Mesenchymal stem cell (in vitro differentiated cells and primary cell): ENCODE data around the gene HK1.

Experiments
- DNase-seq: peaks from one replicate; pipeline ENCODE4 v3.0.0-alpha.2; 2013
- H2AFZ ChIP-seq: one replicate; pipeline ENCODE4 v1.6.1; 2013; ENCODE audit warnings: low read depth, mild to moderate bottlenecking, control low read depth, inconsistent platforms, low read length, moderate library complexity
- H2AK5ac ChIP-seq: 2 replicates; pipeline ENCODE4 v1.6.1; 2013; ENCODE audit warnings: low read length, moderate library complexity, mild to moderate bottlenecking, inconsistent platforms; ENCODE audit not compliant: severe bottlenecking
- H2BK120ac ChIP-seq: one replicate; pipeline ENCODE4 v1.6.1; 2013; ENCODE audit warnings: low read depth, mild to moderate bottlenecking, inconsistent platforms, low read length, moderate library complexity
- H2BK12ac ChIP-seq, 2 experiments: one replicate each; pipeline ENCODE4 v1.6.1; 2013; ENCODE audit warnings: inconsistent platforms in 2 of 2, low read length in 2 of 2, mild to moderate bottlenecking in 2 of 2, moderate library complexity in 2 of 2, control low read depth in 1 of 2
- H2BK15ac ChIP-seq: one replicate; pipeline ENCODE4 v1.6.1; 2013; ENCODE audit warnings: mild to moderate bottlenecking, low read depth, inconsistent platforms; ENCODE audit not compliant: poor library complexity, severe bottlenecking
- H2BK5ac ChIP-seq: 2 replicates; pipeline ENCODE4 v1.6.1; 2013; ENCODE audit warnings: low read depth, mild to moderate bottlenecking, low read length, control low read depth, inconsistent platforms; ENCODE audit not compliant: poor library complexity, severe bottlenecking
- H3K14ac ChIP-seq, 2 experiments: one replicate each; pipeline ENCODE4 v1.6.1; 2013; ENCODE audit warnings: inconsistent platforms in 2 of 2, low read length in 2 of 2, control low read depth in 1 of 2, mild to moderate bottlenecking in 1 of 2, moderate library complexity in 1 of 2
- H3K18ac ChIP-seq, 2 experiments: one replicate each; pipeline ENCODE4 v1.6.1; 2013; ENCODE audit warnings: inconsistent platforms in 2 of 2, low read length in 2 of 2, control low read depth in 1 of 2, low read depth in 1 of 2, mild to moderate bottlenecking in 1 of 2
- H3K23ac ChIP-seq, 2 experiments: one replicate each; pipeline ENCODE4 v1.6.1; 2013; ENCODE audit warnings: inconsistent platforms in 2 of 2, low read length in 2 of 2, mild to moderate bottlenecking in 2 of 2, moderate library complexity in 2 of 2, control low read depth in 1 of 2
- H3K27ac ChIP-seq: 2 replicates; pipeline ENCODE4 v1.5.1; 2013; ENCODE audit warnings: mild to moderate bottlenecking, moderate library complexity, low read length, control low read depth, inconsistent platforms; ENCODE audit not compliant: poor library complexity, severe bottlenecking
- H3K27me3 ChIP-seq, 2 experiments: 2 replicates each; pipeline versions ENCODE4 v1.6.1 to v1.7.0; 2013; ENCODE audit warnings: low read length in 2 of 2, mild to moderate bottlenecking in 2 of 2, moderate library complexity in 2 of 2, control low read depth in 1 of 2, inconsistent platforms in 1 of 2; ENCODE audit not compliant: control insufficient read depth in 1 of 2, insufficient read depth in 1 of 2
- H3K36me3 ChIP-seq, 2 experiments: 2 replicates each; pipeline versions ENCODE4 v1.6.1 to v1.7.0; 2013; ENCODE audit warnings: low read length in 2 of 2, control low read depth in 1 of 2, inconsistent platforms in 1 of 2, low read depth in 1 of 2, mild to moderate bottlenecking in 1 of 2; ENCODE audit not compliant: insufficient read depth in 2 of 2, control insufficient read depth in 1 of 2
- H3K4ac ChIP-seq, 2 experiments: one replicate each; pipeline ENCODE4 v1.6.1; 2013; ENCODE audit warnings: inconsistent platforms in 2 of 2, low read length in 2 of 2, mild to moderate bottlenecking in 2 of 2, moderate library complexity in 2 of 2, control low read depth in 1 of 2, low read depth in 1 of 2
- H3K4me1 ChIP-seq: 2 replicates; pipeline ENCODE4 v1.6.1; 2013; ENCODE audit warnings: low read depth, low read length, control low read depth; ENCODE audit not compliant: control insufficient read depth, insufficient read depth
- H3K4me2 ChIP-seq: 2 replicates; pipeline ENCODE4 v1.6.1; 2013; ENCODE audit warnings: low read length, mild to moderate bottlenecking, inconsistent platforms; ENCODE audit not compliant: poor library complexity, severe bottlenecking
- H3K4me3 ChIP-seq, 2 experiments: 2 replicates each; pipeline versions ENCODE4 v1.5.1 to v1.7.0; 2013; ENCODE audit warnings: low read length in 2 of 2, mild to moderate bottlenecking in 2 of 2, control low read depth in 1 of 2, low read depth in 1 of 2; ENCODE audit not compliant: insufficient read depth in 1 of 2
- H3K79me1 ChIP-seq: replicated peaks from 2 replicates; pipeline ENCODE4 v1.6.1; 2013; ENCODE audit warnings: mild to moderate bottlenecking, control low read depth, low read length, inconsistent platforms; ENCODE audit not compliant: poor library complexity, severe bottlenecking
- H3K9ac ChIP-seq: 2 replicates; pipeline ENCODE4 v1.7.0; 2013; ENCODE audit warnings: mild to moderate bottlenecking, low read length, moderate library complexity
- H3K9me3 ChIP-seq: 2 replicates; pipeline ENCODE4 v1.7.0; 2013; ENCODE audit warnings: mild to moderate bottlenecking, low read length; ENCODE audit not compliant: control insufficient read depth
- H4K8ac ChIP-seq: one replicate; pipeline ENCODE4 v1.6.1; 2013; ENCODE audit warnings: inconsistent platforms, mild to moderate bottlenecking, low read length, moderate library complexity
- H4K91ac ChIP-seq: one replicate; pipeline ENCODE4 v1.6.1; 2013; ENCODE audit warnings: mild to moderate bottlenecking, low read length, inconsistent platforms
- WGBS: methylation state at CpG from one replicate; pipeline ENCODE4 v1.1.7; 2013; ENCODE audit warnings: mixed read lengths; 5-methylcytosine and 5-hydroxymethylcytosine counted together

HK1 gene

GRCh38 chr10:69287181-69287580 lies 8.9 kb downstream of the HK1 start:
- no peak overlapping the region for H2BK15ac ChIP-seq
- H2BK5ac ChIP-seq = no peak overlapping the region
- H2BK120ac ChIP-seq = no peak overlapping the region
- no peak overlapping the region for H4K8ac ChIP-seq
- peaks cover 3% of the 10 kb centered on the region for H3K9me3 ChIP-seq
- H4K91ac ChIP-seq = no peak overlapping the region
- H3K79me1 ChIP-seq = no peaks in the 10 kb centered on the region
- DNase-seq = no peak
- H2AFZ ChIP-seq = no peak overlapping the region
- no peak overlapping the region for H2AK5ac ChIP-seq
- H3K27ac ChIP-seq = no peak overlapping the region
- no peaks in the 10 kb centered on the region for H3K36me3 ChIP-seq
- H3K18ac ChIP-seq = no peak overlapping the region
- 100% methylated on average over 1 of the region's 4 CpGs for WGBS
- H3K23ac ChIP-seq = no peak overlapping the region
- H2BK12ac ChIP-seq = no peak overlapping the region
- H3K9ac ChIP-seq = no peak overlapping the region
- no peak overlapping the region for H3K4me2 ChIP-seq
- peaks cover 13% of the 10 kb centered on the region in 2 experiments for H3K27me3 ChIP-seq
- no peak overlapping the region for H3K4ac ChIP-seq
- no peak overlapping the region for H3K4me3 ChIP-seq
- H3K14ac ChIP-seq = no peak overlapping the region
- no peaks in the 10 kb centered on the region for H3K4me1 ChIP-seq

DNA sequence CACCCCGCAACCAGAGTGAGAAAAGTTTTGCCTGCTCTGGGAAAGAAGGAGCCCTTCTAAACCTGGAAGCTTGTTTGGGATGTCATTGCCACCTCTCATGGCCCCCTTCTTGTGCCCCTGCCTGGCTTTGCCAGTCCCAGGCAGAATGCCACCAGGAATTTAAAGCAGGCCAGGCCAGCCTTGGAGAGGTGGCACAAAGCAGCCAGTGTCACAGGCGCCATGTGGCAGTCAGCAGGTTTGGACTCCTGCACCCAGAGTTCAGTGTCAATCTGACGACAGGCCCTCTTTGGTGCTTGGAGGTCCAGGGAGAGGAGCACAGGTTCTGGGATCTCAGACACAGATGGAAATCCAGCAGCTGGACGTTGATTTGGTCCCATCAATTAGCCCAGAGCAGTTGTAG lies 12.7 kb downstream of the HK1 start:
- WGBS = 79% methylated on average over 4 of the region's 4 CpGs
- H3K9ac ChIP-seq = no peak overlapping the region

DNA sequence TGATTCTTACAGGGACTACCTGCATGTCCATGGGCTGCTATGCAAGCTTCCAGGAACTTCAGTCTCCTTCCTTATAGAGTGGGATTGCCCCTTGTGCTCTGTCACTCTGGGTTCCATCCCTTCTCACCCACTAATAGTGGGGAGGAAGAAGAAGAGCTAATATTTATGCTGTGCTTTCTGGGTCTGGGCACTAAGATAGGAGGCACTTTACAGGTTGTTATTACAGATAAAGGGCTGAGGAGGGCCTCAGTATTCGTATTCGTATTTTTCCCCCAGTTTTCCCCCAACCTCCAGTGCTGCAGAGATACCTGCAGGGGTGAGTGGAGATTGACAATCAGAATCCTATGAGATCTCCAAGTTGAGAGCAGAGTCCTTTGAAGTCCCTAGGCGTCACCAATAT lies 14.2 kb downstream of the HK1 start:
- Histone ChIP-seq H3K14ac (no peak overlapping the region), H2BK120ac (no peak overlapping the region), H2BK15ac (no peak overlapping the region), H4K91ac (no peak overlapping the region), H2AK5ac (no peak overlapping the region), H3K9ac (no peak overlapping the region), H3K23ac (no peak overlapping the region), H3K4ac (no peak overlapping the region), H3K4me1 (peaks cover 1% of the 10 kb centered on the region), H3K18ac (no peak overlapping the region), H3K36me3 (no peaks in the 10 kb centered on the region), H3K4me2 (no peak overlapping the region), H3K4me3 (no peak overlapping the region), H2BK12ac (no peak overlapping the region), H2AFZ (no peak overlapping the region), H3K79me1 (no peaks in the 10 kb centered on the region), H2BK5ac (no peak overlapping the region), H3K9me3 (no peaks in the 10 kb centered on the region), H3K27ac (no peak overlapping the region), H3K27me3 (peaks cover 17 to 40% of the 10 kb centered on the region in 2 experiments), H4K8ac (no peak overlapping the region)
- DNase-seq = no peak
- 91% methylated on average over 1 of the region's 3 CpGs for WGBS

More for the DNA sequence above, 12.7 kb downstream of the HK1 start:
- H3K4me2 ChIP-seq = no peak overlapping the region
- H3K79me1 ChIP-seq = no peaks in the 10 kb centered on the region
- no peak overlapping the region for H2BK15ac ChIP-seq
- H3K4ac ChIP-seq = no peak overlapping the region
- H3K4me1 ChIP-seq = peaks cover 1% of the 10 kb centered on the region
- H2BK5ac ChIP-seq = no peak overlapping the region
- no peaks in the 10 kb centered on the region for H3K36me3 ChIP-seq
- no peak overlapping the region for H4K91ac ChIP-seq
- DNase-seq = no peak
- no peak overlapping the region for H3K27ac ChIP-seq
- H2BK120ac ChIP-seq = no peak overlapping the region
- no peak overlapping the region for H2AFZ ChIP-seq
- H2BK12ac ChIP-seq = no peak overlapping the region
- H2AK5ac ChIP-seq = no peak overlapping the region
- H4K8ac ChIP-seq = no peak overlapping the region
- H3K18ac ChIP-seq = no peak overlapping the region
- H3K4me3 ChIP-seq = no peak overlapping the region
- H3K23ac ChIP-seq = no peak overlapping the region
- H3K14ac ChIP-seq = no peak overlapping the region
- peaks cover 17 to 32% of the 10 kb centered on the region in 2 experiments for H3K27me3 ChIP-seq
- H3K9me3 ChIP-seq = no peaks in the 10 kb centered on the region

DNA sequence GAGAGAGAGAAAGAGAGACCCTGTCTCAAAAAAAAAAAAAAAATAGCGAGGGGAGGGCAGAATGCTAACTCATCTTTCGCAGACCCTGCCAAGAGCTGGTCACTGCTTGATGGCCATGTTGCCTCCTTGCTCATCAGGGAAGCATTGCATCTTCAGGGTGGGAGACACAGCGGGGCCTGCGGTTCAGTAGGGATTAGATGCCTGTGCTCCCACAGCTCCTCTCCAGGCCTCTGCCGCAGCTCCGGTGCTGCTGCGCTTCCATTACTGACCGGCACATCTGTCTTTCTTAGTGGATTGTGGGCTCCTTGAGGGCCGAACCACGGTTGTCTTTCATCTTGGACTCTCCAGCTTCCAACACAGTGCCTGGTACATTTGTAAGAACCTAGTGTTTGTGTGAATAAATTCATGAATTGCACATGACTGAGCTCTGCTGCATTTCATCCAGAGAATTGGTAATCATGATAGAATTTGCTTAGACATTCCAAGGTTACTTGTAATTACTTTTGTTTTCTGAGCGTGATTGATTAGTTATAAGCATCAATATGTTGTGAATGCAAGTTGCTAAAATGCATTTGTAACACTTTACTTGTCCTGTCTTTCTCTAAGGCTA lies 16.8 kb downstream of the HK1 start:
- Histone ChIP-seq H3K9me3 (no peaks in the 10 kb centered on the region), H2BK15ac (no peak overlapping the region)
- 90% methylated on average over 10 of the region's 11 CpGs for WGBS

More for the DNA sequence above, 16.8 kb downstream of the HK1 start:
- H3K14ac ChIP-seq = peak overlapping the region in 1 of 2 experiments; percentile 50
- H4K8ac ChIP-seq = no peak overlapping the region
- no peak overlapping the region for H2BK5ac ChIP-seq
- H3K9ac ChIP-seq = peak overlapping the region; percentile 11
- H3K4me3 ChIP-seq = no peak overlapping the region
- H2AFZ ChIP-seq = no peak overlapping the region
- no peaks in the 10 kb centered on the region for H3K36me3 ChIP-seq
- H2BK12ac ChIP-seq = no peak overlapping the region
- no peak overlapping the region for H2AK5ac ChIP-seq
- no peak overlapping the region for H4K91ac ChIP-seq
- H3K4me1 ChIP-seq = peaks cover 1% of the 10 kb centered on the region
- H3K23ac ChIP-seq = no peak overlapping the region
- no peak overlapping the region for H3K4me2 ChIP-seq
- no peak for DNase-seq
- peaks cover 17 to 36% of the 10 kb centered on the region in 2 experiments for H3K27me3 ChIP-seq
- H3K18ac ChIP-seq = no peak overlapping the region
- no peak overlapping the region for H3K27ac ChIP-seq
- no peaks in the 10 kb centered on the region for H3K79me1 ChIP-seq
- no peak overlapping the region for H2BK120ac ChIP-seq
- H3K4ac ChIP-seq = no peak overlapping the region
